GM21423 (cell line): Measurements from ENCODE around the gene FHOD3.

Experiments used
- ATAC-seq: cut with Tn5 transposase; IDR thresholded peaks from one replicate; pipeline ENCODE4 v1.9.1; 2021; ENCODE audit warnings: mild to moderate bottlenecking, moderate library complexity; ENCODE audit not compliant: unreplicated experiment

FHOD3 gene

DNA sequence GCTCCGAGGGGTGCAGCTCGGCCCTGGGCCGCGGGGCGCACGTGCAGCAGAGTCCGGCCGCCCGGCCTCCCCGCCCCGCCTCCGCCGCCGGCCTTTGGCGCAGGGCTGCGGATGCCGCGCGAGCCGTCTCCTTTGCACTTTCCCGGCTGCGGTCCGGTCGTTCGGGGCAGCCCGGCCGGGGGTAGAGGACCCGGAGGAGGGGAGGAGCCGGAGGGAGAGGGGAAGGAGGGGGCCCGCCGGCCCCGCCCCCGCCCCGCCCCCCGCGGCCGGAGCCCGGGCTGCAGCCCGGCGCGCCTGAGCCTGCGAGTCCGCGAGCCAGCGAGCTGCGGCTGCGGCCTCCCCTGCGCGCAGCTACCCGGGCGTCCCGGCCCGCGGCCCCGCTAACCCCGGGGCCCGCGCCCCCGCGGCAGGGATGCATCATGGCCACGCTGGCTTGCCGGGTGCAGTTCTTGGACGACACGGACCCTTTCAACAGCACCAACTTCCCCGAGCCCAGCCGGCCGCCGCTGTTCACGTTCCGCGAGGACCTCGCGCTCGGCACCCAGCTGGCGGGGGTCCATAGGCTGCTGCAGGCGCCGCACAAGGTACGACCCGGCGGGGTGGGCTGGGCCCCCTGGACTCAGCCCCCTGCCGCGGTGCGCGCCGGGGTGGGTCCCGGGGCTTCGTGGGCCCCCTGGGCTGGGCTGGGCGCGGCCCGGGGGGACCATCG, at the start of gene FHOD3:
FHOD3 (plus strand) TSS at position 297 of the 709 bp plus-strand sequence; CDS start at position 420, 123 bp downstream.
- peak; percentile 56 for ATAC-seq

DNA sequence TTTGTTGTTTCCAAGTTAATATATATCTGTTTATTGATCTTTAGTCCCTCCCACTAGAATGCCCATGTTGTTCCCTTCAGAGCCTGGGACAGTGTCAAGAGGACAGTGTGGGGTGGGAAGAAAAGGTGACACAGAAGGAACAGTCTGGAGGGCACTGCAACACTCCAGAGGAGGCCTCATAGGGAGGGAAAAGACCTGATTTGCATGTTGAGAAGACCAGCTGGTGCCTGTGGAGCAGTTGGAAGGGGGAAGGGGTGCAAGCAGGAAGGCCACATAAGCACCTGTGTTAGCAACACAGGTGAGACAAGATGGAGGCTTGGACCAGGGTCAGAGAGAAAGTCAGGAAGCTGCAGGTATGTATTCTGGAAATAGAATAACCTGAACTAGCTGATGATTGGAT, 48.1 kb upstream of the FHOD3 start:
- ATAC-seq, result no peak

DNA sequence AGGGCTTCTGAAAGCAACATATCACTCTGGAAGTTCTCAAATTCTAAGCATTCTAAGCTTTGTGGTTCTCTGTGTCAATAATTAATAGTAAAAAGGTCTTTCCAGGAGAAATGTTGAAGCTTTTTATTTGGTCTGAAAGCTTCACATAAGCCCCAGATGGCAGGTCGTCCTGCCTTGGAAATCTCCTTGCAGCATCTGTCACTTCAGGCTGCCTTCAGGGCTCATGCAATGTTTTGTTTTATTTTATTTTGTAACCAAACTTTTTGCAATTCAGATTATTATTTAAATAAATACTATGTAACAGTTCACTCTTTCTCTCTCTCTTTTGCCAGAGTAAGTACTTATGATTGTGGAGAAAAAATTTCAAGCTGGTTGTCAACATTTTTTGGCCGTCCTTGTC, 46.7 kb upstream of the FHOD3 start:
- no peak for ATAC-seq

- ATAC-seq, result no peak
These were observed 42.3 kb upstream of the FHOD3 start for GRCh38 chr18:36255072-36255698.

- no peak for ATAC-seq
These were observed 41.4 kb upstream of the FHOD3 start for GRCh38 chr18:36256094-36256493.

DNA sequence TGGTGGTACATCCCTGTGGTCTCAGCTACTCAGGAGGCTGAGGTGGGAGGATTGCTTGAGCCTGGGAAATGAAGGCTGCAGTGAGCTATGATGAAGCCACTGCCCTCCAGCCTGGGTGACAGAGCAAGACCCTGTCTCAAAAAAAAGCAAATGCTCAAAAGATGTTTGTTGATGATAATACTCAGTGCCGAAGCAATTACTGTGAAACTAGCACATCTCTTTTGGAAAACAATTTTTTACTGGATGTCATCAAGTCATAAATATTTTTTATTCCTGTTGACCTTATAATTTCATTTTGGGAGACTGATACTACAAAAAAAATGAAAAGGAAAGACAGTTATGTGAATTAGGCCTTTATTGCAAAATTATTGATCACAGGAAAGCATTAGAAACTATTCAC, 34.5 kb upstream of the FHOD3 start:
- no peak for ATAC-seq

DNA sequence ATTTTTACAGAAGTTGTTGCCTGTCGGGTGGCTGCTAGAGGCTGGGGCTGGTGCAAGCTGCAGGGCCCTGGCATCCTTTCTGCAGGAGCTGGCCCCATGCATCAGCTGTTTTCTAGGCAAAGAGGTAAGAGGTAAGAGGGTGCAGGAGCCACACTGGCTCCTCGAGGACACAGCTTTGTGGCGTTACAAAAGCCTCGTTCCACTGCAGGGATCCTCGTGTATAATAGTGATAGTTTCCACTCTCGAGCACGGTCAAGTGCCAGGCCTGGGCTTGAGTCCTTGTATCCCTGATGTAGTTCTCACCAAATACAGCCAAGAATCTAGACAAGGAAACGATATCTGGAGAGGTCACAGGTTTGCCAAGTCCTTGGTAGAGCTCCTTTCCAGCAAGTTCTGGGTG, 33.2 kb upstream of the FHOD3 start:
- ATAC-seq, result no peak

DNA sequence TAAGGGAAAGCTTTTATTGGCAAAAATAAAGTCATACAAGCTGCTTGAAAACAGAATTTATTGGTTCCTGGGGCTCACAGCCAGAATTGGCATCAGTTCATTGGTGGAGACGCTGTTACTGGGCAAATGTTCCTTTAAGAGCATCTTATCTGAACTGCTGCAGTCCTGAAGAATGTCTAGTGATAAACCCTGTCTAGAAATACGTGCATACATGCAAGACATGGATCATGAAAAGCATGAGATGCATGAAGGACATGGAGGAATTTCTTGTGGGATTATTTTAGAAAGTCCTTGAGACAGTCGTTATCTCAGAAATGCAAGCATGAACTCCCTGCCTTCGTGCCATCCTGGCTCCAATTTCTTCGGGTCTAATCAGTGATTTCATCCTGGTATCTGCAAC, 32.5 kb upstream of the FHOD3 start:
- ATAC-seq, result no peak

DNA sequence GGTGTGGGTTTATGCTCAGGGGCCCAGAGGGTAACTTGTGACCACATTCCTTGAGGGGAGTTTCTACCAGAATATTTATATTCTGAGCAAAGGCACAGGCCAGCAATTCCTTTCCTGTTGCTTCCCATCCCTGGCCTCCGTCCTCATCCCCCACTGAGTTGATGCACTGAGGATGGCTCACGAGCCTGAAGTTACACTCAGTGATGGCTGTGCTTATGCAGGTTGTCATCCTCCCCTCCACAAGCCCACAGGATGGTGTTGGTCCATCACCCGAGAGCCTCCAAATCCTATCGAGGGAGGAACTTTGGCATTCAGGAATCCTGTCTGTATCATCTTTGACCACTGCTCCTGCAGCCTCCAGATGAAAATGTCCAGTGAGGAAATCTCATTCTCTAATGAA, 28.4 kb upstream of the FHOD3 start:
- ATAC-seq, result no peak

DNA sequence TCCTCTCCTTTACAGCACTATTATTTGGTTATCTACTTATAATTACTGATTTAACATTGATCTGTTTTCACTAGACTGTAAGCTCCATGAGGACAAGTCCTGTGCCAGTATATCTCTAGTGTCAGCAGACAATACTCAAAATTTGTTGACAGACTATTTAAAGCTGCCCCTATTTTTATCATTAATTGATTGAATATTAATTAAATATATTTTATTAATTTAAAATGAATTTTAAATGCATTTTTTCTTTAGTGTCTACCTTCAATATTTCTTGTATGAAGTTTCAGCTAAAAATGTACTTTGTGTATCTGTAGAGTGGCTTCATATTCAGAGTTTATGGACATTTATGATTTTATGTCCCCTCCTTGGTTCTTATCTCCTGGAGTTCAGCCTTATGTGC, 26.4 kb upstream of the FHOD3 start:
- no peak for ATAC-seq

GRCh38 chr18:36273347-36273746, 24.2 kb upstream of the FHOD3 start:
- ATAC-seq, result no peak

- ATAC-seq, result no peak
These were observed 23.3 kb upstream of the FHOD3 start for GRCh38 chr18:36274083-36274715.

DNA sequence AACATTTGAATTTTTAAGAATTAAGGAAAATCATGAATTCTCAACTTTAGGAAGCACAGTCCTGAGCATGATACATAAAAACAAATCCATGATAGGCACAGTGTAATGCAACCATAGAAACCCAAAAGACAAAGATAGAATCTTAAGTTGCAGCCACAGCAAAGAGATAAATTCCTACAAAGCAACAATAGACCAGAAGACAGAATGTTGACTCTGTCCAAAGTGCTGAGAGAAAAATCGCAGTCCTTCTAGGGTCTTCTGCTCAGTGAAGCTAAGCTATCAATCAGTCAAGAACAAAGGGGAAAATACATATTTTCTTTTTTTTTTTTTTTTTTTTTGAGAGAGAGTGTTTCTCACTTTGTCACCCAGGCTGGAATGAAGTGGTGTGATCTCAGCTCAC, 22.0 kb upstream of the FHOD3 start:
- no peak for ATAC-seq

GRCh38 chr18:36279001-36279400, 18.5 kb upstream of the FHOD3 start:
- no peak for ATAC-seq

- no peak for ATAC-seq
These were observed 15.6 kb upstream of the FHOD3 start for GRCh38 chr18:36281936-36282335.

- no peak for ATAC-seq
These were observed 14.1 kb upstream of the FHOD3 start for GRCh38 chr18:36283448-36283847.

GRCh38 chr18:36284268-36284667, 13.2 kb upstream of the FHOD3 start:
- ATAC-seq, result no peak

DNA sequence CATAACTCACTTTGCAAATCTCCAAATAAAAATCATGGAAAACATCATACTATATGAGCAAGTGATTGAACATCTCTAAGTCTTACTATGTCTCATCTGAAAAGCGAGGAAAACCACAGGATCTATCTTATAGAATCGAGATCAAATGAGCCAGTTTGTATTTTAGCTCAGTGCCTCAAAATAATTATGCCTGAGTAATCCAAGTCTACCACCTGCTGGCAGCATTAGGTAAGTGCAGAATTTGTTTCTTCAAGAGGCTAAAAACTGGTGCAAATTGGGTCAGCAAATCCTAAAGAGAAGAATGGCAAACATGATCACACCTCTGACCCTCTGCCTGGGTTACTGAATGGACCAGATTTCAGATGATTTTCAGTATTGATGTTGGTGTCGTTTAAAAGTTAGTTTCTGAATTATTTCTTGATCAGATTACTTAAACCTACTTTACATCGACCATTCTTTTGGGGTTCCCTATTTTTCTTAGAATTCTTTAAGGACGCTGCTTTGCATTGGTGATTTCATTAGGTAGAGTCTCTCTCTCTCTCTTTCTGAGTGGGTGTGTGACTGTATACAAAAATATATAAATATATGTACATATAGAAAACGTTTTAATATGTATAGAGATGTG, 12.7 kb upstream of the FHOD3 start:
- ATAC-seq, result no peak

GRCh38 chr18:36287653-36288052, 9.9 kb upstream of the FHOD3 start:
- no peak for ATAC-seq

DNA sequence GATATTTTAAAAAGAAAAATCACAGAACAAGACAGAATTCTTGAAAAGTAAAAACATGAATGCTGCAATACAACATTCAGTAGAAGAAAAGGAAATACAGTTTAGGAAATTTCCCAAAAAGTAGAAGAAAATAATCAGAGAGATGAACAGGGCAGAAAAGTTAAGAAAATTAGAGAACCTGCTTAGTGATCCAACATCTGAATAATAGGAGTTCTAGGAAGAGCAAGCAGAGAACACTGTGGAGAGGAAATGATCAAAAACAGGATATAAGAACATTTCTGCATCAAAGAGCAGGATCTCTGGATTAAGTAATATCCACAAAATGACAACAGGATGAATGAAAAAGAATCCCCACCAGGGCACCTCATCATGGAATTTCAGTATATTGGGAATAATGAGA, 8.8 kb upstream of the FHOD3 start:
- ATAC-seq, result no peak

DNA sequence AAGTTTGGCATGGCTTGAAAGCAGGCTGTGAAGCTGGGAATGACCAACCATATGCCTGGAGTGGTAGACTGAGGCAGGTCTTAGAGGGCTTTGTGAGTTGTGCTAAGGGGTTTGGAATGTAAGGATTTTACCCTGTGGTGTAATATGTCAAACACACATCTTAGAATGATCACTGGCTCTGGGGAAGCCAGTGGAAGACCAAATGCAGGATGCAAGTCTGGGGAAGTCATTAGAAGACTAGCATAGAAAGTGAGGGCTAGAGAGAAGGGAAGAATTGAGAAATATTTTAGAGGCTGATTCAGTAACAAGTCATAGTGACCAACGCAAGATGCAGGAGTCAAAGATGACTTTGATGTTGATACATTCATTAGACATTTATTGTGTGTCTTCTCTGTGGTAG, 3.5 kb upstream of the FHOD3 start:
- ATAC-seq, result no peak

- no peak for ATAC-seq
These were observed 2.3 kb upstream of the FHOD3 start for GRCh38 chr18:36295214-36295613.
